Measurements from ENCODE around the gene SRPK2.

DNA sequence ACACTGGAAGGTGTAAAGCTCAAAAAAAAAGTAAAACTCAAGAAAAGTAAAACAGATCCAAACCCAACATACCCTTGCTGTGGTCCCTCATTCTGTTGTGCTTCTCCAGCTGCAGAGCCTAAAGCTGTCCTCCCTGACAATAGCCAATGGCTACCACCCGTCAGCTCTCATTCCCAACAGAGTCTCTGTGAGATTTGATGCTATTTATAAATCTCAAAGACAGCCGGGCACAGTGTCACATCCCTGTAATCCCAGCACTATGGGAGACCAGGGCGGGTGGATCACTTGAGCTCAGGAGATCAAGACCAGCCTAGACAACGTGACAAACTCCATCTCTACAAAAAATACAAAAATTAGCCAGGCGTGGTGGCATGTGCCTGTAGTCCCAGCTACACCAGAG, 258.7 kb downstream of the SRPK2 start:
- TF ChIP-seq GATA2 (IDR thresholded peaks at IDR 0.05; ENCODE audit: low read depth, low read length) (no peak), GATA3 (IDR thresholded peaks at IDR 0.05; ENCODE audit: low read depth, low read length) (no peak)
